Measurements from ENCODE around the gene STX17.
"Not testable (repeated sequence)": the region's sequence is repeated elsewhere in the genome, so short reads cannot be mapped to it uniquely, and the experiment has no call there.

STX17 gene

DNA sequence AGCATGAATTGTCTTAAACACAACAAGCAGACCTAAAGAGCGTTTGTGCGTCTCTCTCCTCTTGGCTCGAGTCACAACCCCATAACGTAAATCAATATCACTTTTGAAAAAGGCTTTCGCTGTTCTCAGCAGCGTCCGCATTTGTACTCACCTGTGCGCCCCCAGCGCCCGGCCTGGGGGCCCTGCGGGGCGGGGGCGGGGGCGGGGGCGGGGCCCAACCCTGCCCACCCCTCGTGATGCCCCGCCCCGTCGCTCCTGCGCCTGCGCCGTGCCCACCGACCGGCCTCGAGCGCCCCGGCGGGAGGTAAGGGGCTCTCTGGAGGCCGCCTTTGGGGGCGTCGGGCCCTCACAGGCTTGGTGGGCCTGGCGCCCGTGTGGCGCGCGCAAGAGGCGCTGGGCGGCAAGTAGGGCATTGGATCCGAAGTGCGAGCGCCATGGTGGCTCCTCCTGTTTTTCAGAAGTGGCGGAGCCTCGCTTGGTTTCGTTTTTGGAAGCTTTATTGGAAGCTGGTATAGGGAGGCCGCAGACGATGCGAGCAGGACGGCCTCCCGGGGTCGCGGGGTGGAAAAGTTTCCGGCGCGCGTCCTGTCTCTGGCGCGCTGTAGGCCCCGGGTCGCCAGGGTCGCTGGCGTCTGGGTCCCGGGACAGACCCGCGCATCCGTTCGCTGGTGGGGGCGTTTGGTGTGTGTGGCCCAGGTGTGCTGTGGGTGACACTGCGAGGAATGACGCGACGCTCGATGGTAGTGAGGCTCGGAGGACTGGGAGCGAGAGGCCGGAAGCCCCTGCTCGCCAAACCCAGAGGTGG lies at the start of gene STX17:
TSS of gene STX17 (plus strand) at position 252 of the 805 bp plus-strand sequence. CDS start 8,586 bp downstream, outside the sequence.
- peak; percentile 63 for DNase-seq (ENCODE audit: low spot score)

DNA sequence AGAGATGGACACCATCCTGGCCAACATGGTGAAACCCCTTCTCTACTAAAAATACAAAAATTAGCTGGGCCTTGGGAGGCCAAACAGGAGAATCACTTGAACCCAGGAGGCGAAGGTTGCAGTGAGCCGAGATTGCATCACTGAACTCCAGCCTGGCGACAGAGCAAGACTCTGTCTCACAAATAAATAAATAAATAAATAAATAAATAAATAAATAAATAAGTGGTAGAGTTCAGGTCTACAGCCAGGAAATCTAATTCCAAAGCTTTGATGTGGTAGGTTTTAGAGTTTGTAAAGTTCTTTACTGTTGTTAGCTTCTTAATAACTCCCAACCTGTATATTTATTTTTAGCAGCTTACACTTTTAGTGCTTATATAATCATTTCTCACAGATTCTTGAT lies 48.9 kb upstream of the STX17 start:
- not testable (repeated sequence) for DNase-seq (ENCODE audit: low spot score)

DNA sequence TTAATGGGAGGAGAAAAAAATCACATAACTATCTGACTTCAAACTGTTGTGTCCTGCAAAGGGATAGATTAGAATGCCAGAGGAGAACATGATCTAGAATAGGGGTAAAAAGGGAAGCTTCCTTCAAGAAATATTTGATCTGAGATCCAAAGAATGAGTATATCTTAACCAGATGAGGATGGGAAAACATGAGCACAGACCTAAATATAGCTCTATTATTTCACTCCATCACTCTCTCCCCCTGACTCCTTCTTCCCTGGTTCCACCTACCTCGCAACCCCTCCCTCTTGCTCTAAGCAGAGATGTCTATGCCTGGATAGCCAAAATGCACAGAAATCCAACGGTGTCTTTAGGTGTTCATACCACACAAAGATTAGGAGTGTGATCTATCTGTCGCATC lies 48.4 kb upstream of the STX17 start:
- no peak for DNase-seq (ENCODE audit: low spot score)

DNA sequence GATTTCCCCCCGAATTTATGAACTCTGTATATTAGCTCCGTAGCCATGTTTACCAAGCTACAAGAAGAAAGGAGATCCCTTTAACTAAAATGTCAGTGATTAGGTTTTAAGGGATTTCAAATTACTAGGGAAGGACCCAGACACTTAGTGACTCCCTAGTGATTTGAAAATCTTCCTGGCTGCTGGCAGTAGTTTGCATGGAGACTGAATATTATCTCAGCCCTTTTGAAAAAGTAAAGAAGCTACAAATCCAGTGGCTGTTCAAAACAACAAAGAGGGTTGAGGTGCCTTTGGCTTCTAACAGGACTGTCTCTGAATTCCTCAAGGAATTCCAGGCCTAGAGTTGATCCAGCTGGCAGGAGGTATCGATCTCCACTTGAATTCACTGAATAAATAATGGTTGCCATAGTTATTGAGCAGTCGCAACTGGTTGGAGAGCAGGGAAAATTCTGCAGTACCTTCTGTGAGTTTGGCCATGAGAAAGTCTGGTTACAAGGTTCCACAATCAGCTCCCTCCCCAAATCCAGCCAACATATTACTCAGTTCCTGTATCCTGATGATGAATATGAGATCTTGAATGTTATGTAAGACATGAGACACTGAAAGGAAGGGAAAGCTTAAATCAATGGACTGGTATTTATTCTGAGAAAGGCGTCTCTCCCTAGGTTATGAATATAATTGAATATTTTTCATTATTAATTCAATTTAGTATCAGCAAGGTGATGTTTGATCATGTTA lies 47.0 kb upstream of the STX17 start:
- DNase-seq (ENCODE audit: low spot score), result no peak

DNA sequence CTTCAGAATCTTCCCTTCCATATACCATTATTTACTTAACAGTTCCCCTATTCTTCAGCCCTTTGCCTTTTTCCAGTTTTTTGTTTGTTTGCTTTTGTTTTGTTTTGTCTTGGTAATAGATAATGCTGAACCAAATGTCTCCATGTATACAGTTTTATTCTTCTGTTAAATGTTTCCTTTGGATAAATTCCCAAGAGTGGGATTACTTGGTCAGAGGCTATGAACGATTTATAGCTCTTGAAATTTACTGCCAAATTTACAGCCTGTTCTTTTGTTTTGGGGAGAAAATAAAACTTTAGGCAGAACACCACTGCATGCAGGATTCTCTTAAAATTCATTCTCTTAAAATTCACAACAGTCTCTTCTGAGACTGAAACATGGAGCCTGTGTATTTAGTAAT lies 46.2 kb upstream of the STX17 start:
- DNase-seq (ENCODE audit: low spot score), result no peak

DNA sequence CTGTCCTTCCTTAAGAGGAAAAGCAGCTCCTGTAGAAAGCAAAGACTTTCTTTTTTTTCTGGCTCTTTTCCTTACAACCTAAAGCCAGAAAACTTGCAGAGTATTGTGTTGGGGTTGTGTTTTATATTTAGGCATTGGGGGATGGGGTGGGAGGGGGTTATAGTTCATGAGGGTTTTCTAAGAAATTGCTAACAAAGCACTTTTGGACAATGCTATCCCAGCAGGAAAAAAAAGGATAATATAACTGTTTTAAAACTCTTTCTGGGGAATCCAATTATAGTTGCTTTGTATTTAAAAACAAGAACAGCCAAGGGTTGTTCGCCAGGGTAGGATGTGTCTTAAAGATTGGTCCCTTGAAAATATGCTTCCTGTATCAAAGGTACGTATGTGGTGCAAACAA lies 42.5 kb upstream of the STX17 start:
- no peak for DNase-seq (ENCODE audit: low spot score)

DNA sequence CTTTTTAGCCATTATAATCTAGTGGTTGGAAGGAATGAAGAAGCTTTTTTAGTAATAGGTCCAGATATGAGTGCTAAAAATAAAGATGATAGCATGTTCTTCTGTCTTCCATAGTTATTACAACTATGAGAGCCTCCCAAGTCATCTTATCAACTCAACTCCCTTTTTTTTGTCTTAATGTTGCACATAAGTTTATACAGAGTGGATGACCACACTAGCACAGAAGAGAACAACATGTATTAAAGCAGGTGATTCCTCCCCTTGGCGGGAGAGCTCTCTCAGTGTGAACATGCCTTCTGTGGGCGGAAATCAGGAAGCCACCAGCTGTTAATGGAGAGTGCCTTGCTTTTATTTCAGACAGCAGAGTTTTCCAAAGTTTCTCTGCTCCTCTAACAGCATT lies 40.1 kb upstream of the STX17 start:
- no peak for DNase-seq (ENCODE audit: low spot score)

DNA sequence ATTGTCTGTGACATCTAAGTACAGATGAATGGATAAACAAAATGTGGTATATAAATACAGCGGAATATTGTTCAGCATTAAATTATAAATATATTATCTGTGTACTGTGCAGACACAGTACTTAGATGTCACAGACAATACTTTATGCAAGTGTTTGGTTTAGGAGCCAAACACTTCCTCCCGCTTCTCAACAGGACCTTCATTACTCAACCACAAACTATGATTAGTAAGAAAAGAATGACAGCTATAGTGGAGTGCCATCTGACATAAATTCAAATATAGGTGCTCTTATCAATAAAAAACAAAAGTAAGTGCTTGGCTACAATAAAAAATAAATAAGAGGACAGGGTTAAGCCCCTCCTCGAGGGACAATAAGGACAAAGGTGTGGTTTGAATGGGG lies 38.9 kb upstream of the STX17 start:
- DNase-seq (ENCODE audit: low spot score), result no peak

DNA sequence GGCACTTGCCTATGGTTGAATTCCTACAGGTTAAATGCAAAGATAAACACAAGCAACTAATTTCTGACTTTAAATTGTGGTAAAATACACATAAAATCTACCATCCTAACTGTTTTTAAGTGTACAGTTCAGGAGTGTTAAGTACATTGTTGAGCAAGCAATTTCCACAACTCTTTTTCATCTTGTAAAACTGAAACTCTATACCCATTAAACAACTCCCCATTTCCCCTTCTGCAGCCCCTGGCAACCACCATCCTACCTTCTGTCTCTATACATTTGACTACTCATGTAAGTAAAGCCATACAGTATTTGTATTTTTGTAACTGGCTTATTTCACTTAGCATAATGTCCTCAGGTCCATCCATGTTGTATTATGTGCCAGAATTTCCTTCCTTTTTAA lies 38.5 kb upstream of the STX17 start:
- DNase-seq (ENCODE audit: low spot score), result no peak

DNA sequence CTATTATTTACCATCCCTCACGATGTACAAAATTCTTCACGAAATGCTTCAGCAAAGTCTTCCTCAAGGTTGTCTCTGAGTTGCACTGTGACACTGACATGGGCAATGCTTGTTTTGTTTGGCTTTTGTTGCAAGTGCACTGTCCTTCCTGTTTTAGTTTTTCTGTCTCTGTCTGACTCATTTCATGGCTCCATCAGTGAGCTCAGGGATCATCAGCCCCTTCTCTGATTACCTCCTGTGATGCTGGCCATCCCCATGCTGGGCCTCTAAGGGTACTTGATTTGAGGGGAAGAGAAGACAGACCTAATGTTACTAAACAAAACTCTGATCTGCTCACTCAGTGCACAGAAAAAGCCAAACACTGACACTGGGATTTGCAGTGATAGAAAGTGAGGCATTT lies 37.6 kb upstream of the STX17 start:
- no peak for DNase-seq (ENCODE audit: low spot score)

DNA sequence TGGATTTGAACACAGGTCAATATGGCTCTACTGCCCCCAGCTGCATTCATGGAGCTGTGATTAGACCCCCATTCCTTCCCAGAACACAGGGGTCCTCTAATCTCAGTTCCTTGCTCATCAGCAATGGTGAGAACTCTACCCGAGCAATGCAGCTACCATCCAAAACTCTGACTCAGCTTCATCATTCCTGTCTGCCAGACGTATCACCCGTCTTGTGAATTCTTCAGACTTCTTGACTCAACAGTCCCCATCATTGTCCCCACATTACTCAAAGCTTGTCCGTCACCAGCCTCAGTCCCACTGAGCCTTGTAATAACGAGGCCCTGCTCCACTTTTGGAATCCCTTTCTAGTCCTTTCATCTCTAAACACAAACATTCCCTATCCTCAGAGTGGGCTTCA lies 36.3 kb upstream of the STX17 start:
- no peak for DNase-seq (ENCODE audit: low spot score)

DNA sequence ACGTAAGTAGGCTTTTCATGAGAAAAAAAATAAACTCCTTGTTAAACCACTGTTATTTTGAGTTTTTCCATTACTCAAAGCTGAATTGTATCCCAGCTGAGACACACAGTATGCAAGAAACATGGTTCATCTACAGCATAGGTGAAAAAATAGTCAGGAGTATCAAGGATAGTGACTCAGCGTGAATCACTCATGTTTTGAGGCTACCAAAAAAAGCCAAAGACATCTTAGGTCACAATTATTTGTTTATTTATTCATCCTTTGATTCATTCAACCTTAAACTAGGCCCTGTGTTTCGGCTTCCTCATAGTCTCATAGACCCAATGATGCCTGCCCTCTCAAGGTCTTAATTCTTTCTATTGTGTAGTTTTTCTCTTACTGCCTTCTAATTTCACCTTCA lies 32.9 kb upstream of the STX17 start:
- DNase-seq (ENCODE audit: low spot score), result no peak

DNA sequence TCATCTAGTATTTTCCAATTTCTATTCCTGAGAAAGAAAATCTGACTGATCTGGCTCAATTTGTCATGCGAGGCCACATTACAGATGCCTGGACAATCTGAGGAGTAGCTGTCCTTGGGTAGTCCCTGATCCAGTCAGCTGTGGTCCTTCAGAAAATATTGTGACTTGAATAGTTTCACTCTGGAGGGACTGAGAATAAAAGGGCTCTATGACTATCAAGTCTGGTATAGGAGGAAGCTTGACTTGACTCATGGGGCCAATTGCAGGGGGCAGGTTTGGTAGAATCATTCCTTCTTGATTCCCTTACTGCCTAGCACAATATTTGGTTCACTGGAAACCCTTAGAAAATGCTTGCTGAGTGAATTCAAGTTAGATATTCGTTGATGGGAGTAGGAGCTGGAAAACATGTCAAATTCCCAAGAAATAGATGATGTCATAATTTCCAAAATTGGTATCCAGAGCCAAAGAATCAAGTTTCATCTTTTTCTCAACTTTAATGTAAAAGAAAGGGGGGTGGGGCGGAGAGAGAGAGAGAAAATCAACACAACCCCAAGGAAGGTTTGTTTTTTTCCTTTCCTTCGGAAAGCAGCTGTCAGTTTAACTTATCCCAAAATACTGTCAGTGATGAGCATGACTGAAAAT lies 32.4 kb upstream of the STX17 start:
- no peak for DNase-seq (ENCODE audit: low spot score)

DNA sequence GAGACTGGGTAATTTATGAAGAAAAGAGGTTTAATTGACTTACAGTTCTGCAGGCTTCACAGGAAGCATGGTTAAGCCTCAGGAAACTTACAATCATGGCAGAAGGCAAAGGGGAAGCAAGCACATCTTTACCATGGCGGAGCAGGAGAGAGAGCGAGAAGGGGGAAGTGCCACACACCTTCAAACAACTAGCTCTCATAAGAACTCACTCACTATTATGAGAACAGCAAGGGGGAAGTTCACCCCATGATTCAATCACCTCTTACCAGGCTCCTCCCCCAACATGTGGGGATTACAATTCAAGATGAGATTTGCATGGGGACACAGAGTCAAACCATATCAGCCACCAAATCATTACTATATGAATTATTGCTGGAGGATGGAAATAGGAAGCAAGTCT lies 30.3 kb upstream of the STX17 start:
- no peak for DNase-seq (ENCODE audit: low spot score)

DNA sequence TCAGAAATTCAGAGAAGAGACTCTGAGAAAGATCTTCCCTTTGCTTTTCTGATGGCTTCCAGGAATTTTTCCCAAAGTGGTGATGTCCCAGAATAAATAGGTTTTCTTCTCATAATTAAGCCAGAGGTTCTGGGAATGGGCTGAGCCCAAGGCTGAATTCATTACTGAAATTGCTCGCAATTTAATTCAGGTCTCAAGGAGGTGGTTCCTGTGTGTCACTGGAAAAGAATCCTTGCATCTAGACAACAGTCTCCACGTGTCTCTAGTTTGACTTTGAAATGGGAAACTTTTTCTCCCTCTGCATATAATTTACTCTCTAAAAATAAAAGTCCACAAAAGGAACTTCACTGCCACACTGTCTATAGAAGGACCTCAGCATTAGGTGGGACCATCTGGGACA lies 27.8 kb upstream of the STX17 start:
- DNase-seq (ENCODE audit: low spot score), result no peak

DNA sequence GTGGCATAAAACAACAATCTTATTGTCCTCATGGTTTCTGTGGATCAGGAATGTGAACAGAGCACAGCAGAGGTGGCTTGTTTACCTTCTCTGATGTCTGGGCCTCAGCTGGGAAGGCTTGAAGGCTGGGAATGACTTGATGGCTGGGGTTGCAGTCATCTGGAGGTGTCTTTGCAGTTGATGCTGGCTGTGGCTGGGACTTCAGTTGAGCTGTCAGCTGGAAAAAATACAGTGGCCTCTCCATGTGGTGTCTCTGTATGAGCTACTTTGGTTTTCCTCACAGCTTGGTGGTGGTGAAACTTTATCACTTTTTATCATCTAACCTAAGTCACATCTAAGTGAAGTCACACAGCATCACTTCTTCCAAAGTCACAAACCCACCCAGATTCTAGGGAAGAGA lies 24.7 kb upstream of the STX17 start:
- no peak for DNase-seq (ENCODE audit: low spot score)

DNA sequence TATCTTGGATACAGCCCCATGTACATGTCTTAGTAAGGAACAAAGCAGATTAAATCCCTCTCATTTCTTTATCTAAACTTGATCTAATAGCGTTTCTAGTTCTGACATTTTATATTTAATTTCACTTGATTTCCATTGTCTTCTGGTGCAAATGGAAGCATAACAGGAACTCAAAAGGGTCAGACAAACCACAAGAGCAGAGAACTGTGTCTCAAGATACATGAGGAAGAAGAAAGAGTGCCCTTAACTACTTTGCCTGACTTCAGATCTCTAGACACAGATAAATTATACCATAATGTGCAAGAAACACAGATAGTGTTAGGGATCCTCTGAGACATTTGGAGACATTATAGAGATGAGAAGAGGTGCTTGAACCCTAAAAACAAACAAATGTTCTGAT lies 20.7 kb upstream of the STX17 start:
- DNase-seq (ENCODE audit: low spot score), result no peak

DNA sequence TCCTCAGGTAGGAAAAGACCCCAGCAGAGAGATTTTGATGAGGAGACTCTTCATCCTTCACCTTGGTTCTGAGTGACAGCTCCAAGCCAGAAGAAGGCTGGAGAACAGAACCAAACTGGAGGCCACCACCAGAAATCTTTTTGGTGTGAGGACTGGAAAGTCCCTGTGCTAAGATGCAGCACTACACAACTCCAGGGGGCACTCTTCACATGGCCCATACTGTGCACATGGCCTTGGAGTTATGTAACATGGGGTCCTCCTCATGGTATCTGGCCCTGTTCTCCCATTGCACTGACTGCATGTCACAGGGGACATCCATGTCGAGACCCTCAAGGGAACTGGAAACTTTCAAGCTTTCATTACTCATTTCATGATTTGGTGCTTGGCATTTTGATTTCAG lies 17.3 kb upstream of the STX17 start:
- DNase-seq (ENCODE audit: low spot score), result no peak

DNA sequence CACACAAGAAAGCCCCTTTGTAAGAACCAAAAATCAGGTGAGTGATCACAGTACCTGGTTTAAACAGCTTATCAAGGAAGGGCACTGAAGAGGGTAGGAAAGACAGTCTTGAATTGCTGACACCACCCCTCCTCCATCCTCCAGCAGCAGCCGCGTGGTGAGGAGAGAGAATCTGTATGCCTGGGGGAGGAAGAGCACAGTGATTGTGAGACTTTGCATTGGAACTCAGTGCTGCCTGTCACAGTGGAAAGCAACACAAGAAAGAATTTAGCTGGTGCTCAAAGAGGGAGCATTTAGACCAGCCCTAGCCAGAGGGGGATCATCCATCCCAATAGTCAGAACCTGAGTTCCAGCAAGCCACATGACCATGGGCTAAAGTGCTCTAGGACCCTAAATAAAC lies 11.6 kb upstream of the STX17 start:
- no peak for DNase-seq (ENCODE audit: low spot score)

DNA sequence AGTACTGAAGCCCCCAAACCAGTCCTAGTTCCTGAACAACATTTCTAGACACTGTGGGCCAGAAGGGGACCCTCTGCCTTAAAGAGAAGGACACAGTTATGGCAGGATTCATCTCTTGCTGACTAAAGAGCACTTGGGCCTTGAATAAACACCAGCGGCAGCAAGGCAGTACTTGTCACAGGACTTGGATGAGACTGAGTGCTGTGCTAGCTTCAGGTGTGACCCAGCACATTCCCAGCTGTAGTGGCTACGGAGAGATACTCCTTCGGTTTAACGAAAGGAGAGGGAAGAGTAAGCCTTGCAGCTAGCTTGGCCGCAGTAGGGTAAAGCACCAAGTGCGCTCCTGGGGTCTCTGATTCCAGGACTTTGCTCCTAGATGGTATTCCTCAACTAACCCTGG lies 10.9 kb upstream of the STX17 start:
- DNase-seq (ENCODE audit: low spot score), result no peak

DNA sequence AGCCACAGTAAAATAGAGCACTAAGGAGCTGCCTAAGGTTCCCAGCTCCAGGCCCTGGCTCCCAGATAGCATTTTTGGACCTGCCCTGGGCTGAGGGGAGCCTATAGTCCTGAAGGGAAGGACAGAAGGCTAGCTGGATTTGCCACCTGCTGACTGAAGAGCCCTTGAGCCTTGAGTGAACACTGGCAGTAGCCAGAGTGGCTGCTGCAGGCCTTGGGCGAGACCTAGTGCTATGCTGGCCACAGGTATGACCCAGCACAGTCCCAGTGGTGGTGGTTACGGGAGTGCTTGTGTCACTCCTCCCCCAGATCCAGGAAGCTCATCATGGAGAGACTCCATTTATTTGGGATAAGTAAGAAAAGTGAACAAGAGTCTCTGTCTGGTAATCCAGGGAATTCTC lies 10.3 kb upstream of the STX17 start:
- DNase-seq (ENCODE audit: low spot score), result no peak

DNA sequence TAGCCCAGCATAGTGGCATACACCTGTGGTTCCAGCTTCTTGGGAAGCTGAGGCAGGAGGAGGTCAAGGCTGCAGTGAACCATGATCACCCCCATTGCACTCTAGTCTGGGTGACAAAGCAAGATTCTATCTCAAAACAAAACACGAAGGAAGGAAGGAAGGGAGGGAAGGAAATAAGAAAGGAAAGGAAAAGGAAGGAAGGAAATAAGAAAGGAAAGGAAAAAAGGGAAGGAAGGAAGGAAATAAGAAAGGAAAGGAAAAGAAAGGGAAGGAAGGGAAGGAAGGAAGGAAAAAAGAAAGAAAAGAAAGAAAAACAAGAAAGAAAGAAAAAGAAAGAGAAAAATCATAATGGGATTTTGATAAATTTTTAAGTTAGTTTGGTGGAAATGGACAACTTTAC lies 3.1 kb upstream of the STX17 start:
- DNase-seq (ENCODE audit: low spot score), result no peak

DNA sequence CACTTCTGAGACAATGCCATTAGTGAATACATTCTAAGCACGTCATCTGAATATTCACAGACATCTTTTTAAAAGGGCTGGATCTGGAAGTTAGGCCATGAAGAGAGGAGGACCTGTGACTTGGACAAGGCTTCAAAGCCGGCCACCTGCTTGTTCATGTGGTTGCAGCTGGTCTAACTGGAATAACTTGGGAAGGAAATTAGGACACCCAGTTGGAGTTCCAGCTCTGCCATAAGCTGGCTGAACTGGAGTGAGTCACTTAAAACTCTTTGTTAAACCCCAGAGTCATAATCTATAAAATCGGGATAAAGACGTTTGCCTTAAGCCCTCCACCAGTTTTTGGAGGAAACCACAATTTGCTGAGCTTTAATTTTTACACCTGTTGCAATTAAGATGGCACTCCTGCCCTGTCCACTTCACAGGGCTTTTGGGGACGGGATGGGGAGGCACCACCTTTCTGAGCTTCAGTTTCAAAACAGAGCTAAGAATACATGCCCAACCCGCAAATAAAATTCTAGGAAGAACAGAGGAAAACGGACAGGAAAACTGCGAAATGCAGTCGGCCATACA lies 536 bp upstream of the STX17 start:
- DNase-seq (ENCODE audit: low spot score), result peak; percentile 13

Data from HuH-7.5 (cell line).